GM23338 (cell line): ENCODE results near the gene DOLK.

ENCODE experiments used
- EZH2 ChIP-seq: fragments of 200-600 bp; sonication (generic); IDR thresholded peaks from one replicate; pipeline ENCODE4 v1.8.0; 2017; ENCODE audit warnings: antibody characterized with exemption, mild to moderate bottlenecking, low read depth; ENCODE audit not compliant: unreplicated experiment
- EZH2phosphoT487 ChIP-seq: fragments of 200-600 bp; sonication (generic); IDR thresholded peaks from one replicate; pipeline ENCODE4 v1.8.1; 2018; ENCODE audit warnings: antibody characterized with exemption; ENCODE audit not compliant: unreplicated experiment
- JUNB ChIP-seq: IDR thresholded peaks from one replicate; pipeline ENCODE4 v1.6.1; 2016; ENCODE audit warnings: antibody characterized with exemption; ENCODE audit not compliant: unreplicated experiment
- NANOG ChIP-seq: IDR thresholded peaks from 2 replicates; pipeline ENCODE4 v1.6.1; 2016; ENCODE audit warnings: antibody characterized with exemption, borderline replicate concordance
- POLR2AphosphoS5 ChIP-seq: IDR thresholded peaks from 2 replicates; pipeline ENCODE4 v1.6.1; 2016; ENCODE audit warnings: antibody characterized with exemption, low read depth
- STAT1 ChIP-seq: IDR thresholded peaks from one replicate; pipeline ENCODE4 v1.6.1; 2016; ENCODE audit warnings: antibody characterized with exemption; ENCODE audit not compliant: unreplicated experiment
- ZNF331 ChIP-seq: fragments of 250-450 bp; sonication (Bioruptor Pico); IDR thresholded peaks from 2 replicates; pipeline ENCODE4 v1.5.0; 2020; ENCODE audit warnings: low read depth, mild to moderate bottlenecking, moderate library complexity
- TF ChIP-seq, protein P1 (sequence below): IDR thresholded peaks from one replicate; pipeline ENCODE4 v1.6.1; 2018; ENCODE audit warnings: antibody characterized with exemption; ENCODE audit not compliant: unreplicated experiment
- TF ChIP-seq, protein P2 (sequence below), 2 experiments: fragments of 200-600 bp in 1 of 2; sonication (generic) in 1 of 2; conservative IDR thresholded peaks; 2 replicates each; pipeline versions ENCODE4 v1.5.1 to v1.6.1; 2016 to 2017; ENCODE audit warnings: antibody characterized with exemption in 2 of 2, low read depth in 2 of 2, mild to moderate bottlenecking in 2 of 2, moderate library complexity in 1 of 2
- TF ChIP-seq, protein P3 (sequence below): IDR thresholded peaks from 2 replicates; pipeline ENCODE4 v1.6.1; 2016; ENCODE audit warnings: antibody characterized with exemption

- TF ChIP-seq, protein P1, sequence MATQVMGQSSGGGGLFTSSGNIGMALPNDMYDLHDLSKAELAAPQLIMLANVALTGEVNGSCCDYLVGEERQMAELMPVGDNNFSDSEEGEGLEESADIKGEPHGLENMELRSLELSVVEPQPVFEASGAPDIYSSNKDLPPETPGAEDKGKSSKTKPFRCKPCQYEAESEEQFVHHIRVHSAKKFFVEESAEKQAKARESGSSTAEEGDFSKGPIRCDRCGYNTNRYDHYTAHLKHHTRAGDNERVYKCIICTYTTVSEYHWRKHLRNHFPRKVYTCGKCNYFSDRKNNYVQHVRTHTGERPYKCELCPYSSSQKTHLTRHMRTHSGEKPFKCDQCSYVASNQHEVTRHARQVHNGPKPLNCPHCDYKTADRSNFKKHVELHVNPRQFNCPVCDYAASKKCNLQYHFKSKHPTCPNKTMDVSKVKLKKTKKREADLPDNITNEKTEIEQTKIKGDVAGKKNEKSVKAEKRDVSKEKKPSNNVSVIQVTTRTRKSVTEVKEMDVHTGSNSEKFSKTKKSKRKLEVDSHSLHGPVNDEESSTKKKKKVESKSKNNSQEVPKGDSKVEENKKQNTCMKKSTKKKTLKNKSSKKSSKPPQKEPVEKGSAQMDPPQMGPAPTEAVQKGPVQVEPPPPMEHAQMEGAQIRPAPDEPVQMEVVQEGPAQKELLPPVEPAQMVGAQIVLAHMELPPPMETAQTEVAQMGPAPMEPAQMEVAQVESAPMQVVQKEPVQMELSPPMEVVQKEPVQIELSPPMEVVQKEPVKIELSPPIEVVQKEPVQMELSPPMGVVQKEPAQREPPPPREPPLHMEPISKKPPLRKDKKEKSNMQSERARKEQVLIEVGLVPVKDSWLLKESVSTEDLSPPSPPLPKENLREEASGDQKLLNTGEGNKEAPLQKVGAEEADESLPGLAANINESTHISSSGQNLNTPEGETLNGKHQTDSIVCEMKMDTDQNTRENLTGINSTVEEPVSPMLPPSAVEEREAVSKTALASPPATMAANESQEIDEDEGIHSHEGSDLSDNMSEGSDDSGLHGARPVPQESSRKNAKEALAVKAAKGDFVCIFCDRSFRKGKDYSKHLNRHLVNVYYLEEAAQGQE = no peak
- TF ChIP-seq, protein P2, sequence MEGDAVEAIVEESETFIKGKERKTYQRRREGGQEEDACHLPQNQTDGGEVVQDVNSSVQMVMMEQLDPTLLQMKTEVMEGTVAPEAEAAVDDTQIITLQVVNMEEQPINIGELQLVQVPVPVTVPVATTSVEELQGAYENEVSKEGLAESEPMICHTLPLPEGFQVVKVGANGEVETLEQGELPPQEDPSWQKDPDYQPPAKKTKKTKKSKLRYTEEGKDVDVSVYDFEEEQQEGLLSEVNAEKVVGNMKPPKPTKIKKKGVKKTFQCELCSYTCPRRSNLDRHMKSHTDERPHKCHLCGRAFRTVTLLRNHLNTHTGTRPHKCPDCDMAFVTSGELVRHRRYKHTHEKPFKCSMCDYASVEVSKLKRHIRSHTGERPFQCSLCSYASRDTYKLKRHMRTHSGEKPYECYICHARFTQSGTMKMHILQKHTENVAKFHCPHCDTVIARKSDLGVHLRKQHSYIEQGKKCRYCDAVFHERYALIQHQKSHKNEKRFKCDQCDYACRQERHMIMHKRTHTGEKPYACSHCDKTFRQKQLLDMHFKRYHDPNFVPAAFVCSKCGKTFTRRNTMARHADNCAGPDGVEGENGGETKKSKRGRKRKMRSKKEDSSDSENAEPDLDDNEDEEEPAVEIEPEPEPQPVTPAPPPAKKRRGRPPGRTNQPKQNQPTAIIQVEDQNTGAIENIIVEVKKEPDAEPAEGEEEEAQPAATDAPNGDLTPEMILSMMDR (conservative IDR thresholded peaks at IDR 0.05; ENCODE audit: low read depth in 2 of 2) = no peak
- TF ChIP-seq EZH2 (no peak), EZH2phosphoT487 (no peak), NANOG (no peak), JUNB (no peak), POLR2AphosphoS5 (no peak), ZNF331 (no peak), STAT1 (no peak)
- TF ChIP-seq, protein P3, sequence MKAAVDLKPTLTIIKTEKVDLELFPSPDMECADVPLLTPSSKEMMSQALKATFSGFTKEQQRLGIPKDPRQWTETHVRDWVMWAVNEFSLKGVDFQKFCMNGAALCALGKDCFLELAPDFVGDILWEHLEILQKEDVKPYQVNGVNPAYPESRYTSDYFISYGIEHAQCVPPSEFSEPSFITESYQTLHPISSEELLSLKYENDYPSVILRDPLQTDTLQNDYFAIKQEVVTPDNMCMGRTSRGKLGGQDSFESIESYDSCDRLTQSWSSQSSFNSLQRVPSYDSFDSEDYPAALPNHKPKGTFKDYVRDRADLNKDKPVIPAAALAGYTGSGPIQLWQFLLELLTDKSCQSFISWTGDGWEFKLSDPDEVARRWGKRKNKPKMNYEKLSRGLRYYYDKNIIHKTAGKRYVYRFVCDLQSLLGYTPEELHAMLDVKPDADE = no peak
Measured at GRCh38 chr9:128899566-128900322, 47.7 kb downstream of the DOLK start.
